GM13976 (cell line): ENCODE results near the gene GREB1.

Experiments
- DNase-seq: peaks from one replicate; pipeline ENCODE4 v3.0.0; 2012; ENCODE audit warnings: low spot score
- in situ Hi-C: fragments of 300-500 bp; cut with MboI; formaldehyde crosslinking; loops from one replicate; pipeline ENCODE4 v1.12.0; 2022; ENCODE audit warnings: low sequenced_read_pairs, mixed read lengths, inconsistent platforms; ENCODE audit not compliant: unreplicated experiment
- TF ChIP-seq, protein P1 (sequence below): IDR thresholded peaks from 2 replicates; pipeline ENCODE4 v1.5.1; 2012; ENCODE audit warnings: borderline replicate concordance, mild to moderate bottlenecking; ENCODE audit not compliant: insufficient read depth; ENCODE audit errors: extremely low read depth, missing control alignments, control extremely low read depth

The GREB1 gene

DNA sequence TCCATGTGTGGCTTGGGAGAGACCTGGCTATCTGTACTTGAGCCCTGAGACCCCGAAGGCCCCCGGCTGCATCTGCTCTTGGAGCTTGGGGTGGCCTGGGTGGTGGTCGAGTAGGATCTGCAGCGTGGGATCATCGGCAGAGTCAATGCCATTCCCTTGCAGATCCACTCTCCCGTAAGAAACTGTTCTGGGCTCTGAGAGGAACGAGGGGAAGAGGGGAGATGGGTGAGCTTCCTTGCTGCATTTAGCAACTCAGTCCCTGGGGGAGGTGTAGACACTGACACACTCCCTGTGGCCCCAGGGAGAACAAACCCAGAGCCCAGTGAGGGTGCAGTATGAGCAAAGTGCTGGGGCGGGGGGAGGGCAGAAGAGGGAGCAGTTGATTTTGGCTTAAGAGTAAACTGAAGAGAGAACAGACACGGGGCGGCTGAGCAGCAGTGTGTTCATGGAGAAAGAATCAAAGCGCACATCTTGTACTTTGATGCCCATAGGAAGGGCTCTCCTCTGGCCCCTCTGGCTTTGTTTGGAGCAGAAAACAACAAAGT, 8.5 kb downstream of the GREB1 start:
- TF ChIP-seq, protein P1, sequence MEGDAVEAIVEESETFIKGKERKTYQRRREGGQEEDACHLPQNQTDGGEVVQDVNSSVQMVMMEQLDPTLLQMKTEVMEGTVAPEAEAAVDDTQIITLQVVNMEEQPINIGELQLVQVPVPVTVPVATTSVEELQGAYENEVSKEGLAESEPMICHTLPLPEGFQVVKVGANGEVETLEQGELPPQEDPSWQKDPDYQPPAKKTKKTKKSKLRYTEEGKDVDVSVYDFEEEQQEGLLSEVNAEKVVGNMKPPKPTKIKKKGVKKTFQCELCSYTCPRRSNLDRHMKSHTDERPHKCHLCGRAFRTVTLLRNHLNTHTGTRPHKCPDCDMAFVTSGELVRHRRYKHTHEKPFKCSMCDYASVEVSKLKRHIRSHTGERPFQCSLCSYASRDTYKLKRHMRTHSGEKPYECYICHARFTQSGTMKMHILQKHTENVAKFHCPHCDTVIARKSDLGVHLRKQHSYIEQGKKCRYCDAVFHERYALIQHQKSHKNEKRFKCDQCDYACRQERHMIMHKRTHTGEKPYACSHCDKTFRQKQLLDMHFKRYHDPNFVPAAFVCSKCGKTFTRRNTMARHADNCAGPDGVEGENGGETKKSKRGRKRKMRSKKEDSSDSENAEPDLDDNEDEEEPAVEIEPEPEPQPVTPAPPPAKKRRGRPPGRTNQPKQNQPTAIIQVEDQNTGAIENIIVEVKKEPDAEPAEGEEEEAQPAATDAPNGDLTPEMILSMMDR = no peak
- in situ Hi-C loops = no loop called here
- DNase-seq = no peak

DNA sequence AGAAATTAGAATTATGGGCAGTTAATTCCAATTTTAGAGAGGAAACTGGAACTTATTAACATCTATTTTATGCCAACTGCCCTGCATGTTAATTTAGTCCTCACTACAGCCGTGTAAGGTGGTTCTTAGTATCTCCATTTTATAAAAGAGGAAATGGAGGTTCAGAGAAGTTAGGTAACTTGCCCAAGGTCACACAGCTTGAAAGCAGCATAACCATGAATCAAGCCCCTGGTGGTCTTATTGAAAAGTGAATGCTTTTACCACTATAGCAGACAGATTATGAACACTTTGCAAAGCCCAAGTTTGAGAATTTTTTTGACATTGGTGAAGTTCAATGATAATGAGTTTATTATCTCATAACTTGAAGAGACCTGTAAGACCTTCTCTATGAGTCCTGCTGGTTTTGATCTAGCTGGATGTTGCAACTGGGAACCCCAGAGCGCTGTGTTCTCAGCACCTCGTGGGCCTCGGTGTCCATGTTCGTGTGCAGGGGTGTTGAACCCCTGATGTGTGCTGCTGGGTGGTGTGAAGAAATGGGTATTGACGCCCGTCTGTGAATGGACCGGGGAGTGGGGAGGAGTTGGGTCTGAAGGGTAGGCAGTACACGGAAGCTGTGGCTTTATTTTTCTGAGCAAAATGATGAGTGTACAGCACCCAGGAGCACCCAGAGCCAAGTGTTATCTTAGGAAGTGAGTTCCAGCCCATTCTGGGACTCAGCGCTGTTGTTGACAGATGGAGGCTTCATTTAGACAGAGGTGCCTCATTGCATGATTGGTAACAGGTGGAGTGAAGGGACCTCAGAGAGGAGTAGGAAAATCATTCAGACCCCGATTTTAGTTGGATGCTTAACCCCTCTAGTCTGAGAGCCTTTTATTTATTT, 9.7 kb downstream of the GREB1 start:
- TF ChIP-seq, protein P1 = no peak
- in situ Hi-C loops = no loop called here
- no peak for DNase-seq

DNA sequence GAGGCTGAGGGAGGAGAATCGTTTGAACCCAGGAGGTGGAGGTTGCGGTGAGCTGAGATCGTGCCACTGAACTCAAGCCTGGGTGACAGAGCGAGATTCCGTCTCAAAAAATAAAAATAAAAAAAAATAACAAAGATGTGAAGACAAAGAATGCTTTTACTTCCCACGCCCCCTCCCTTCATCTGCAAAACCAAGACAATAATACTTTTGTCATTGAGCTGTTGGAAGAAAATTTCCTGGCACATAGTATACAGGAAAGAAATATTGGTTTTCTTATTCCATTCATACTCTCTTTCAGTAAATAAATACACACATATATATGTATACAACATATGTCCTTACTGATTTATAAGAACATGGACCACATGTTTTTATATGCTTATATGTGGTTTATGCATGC, 12.2 kb downstream of the GREB1 start:
- DNase-seq = no peak
- TF ChIP-seq, protein P1 = no peak

DNA sequence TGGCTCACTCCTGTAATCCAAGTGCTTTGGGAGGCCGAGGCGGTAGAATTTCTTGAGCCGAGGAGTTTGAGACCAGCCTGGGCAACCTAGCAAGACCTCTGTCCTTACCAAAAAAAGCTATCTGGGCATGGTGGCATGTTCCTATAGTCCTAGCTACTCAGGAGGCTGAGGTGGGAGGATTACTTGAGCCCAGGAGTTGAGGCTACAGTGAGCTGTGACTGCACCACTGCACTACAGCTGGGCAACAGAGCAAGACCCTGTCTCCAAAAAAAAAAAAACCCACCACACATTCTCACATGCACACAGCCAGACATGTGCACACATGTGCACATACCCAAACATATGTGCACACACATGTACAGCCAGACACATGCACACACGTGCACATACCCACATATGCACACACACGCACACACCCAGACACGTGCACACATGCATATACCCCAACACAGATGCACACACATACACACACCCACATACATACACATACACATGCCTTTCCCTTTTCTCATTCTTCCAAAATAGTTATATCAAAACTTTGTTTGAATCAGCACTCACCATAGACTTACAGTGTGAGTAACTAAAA, 14.2 kb downstream of the GREB1 start:
- TF ChIP-seq, protein P1 = no peak
- DNase-seq = no peak
- in situ Hi-C loops = no loop called here

More for the DNA sequence above, 12.2 kb downstream of the GREB1 start:
- in situ Hi-C loops = no loop called here

DNA sequence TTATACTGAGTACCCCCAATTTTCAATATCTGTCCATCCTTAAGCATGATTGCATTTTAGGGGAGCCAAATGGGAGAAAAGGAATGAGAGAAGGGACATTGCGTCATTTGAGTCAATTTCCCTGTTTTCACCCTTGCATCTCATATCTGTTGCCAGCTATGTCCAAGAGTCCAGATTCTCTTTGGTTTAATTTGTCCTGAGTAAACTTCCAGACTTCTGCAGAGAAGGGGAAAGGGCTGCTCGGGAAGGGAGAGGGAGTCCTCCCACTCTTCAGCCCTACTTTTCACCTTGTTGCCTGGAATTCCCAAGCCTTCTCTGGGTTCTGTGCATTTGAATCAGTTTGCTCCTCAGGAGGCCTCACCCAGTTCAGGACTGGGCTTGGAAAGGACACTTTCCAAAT, 16.5 kb downstream of the GREB1 start:
- in situ Hi-C loops = no loop called here
- DNase-seq = no peak
- TF ChIP-seq, protein P1 = no peak

DNA sequence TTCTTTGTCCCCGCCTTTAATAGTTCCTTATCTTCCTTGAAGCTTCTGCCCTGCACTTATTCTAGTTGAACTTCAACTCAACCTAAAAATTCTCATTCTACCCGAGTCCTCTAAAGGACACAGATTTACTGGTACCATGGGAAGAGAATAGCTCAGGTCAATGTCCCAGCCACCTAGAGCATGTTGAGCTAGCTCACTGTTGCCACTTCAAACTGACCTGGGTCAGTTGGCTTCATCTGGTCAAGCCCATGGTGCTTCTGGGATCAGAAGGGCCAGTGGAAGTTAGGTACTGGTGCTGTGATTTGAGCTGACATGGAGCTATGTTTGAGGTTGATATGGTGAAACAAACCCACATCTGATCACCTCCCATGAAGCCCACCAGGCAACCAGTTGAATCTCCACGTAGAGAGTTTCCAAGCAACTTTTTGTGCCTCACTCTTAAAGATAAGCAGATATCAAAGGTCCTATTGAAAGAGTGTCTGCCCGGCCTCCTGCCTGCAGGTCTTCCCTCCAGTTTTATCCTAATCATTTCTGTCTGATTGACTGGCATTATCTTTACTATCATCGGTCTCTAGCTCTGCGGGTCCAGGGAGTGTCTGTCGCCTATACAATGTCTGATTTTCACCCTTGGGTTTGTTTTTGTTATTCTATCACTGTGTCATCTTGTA, 17.2 kb downstream of the GREB1 start:
- no peak for DNase-seq
- in situ Hi-C loops = no loop called here

More for the DNA sequence above, 17.2 kb downstream of the GREB1 start:
- TF ChIP-seq, protein P1 = no peak
